ENCODE results near the gene CTPS2. TPM values are rescaled to one million over a fixed set of nuclear protein-coding genes. Genes with fewer than 3 reads are reported as not detected.
A peak's percentile ranks its signal among the peaks of the same experiment; 100 is the strongest.
"Not testable (repeated sequence)": the region's sequence is repeated elsewhere in the genome, so short reads cannot be mapped to it uniquely, and the experiment has no call there.

Gene CTPS2
- polyA plus RNA-seq, 2 donors = 3.7 to 8.0 TPM

GRCh38 chrX:16737024-16737423 is 24.6 kb upstream of the CTPS2 start:
- Histone ChIP-seq H3K36me3 (ENCODE audit: control insufficient read depth in 2 of 2, insufficient read depth in 2 of 2, low read length in 1 of 2) (peaks cover 7 to 11% of the 10 kb centered on the region in 2 donors), H3K27ac (ENCODE audit: low read depth in 2 of 2, low read length in 1 of 2) (no peak overlapping the region)
- WGBS, 2 donors = 87 to 96% methylated on average over 5 of the region's 5 CpGs

GRCh38 chrX:16733013-16733412 is 20.5 kb upstream of the CTPS2 start:
- Histone ChIP-seq H3K9me3 (ENCODE audit: control insufficient read depth in 2 of 2, insufficient read depth in 1 of 2, low read depth in 1 of 2, low read length in 1 of 2) (no peaks in the 10 kb centered on the region), H3K36me3 (ENCODE audit: control insufficient read depth in 2 of 2, insufficient read depth in 2 of 2, low read length in 1 of 2) (peaks cover 7 to 11% of the 10 kb centered on the region in 2 donors), H3K27ac (ENCODE audit: low read depth in 2 of 2, low read length in 1 of 2) (no peak overlapping the region), H3K27me3 (ENCODE audit: control insufficient read depth in 1 of 2, insufficient read depth in 2 of 2, low read length in 2 of 2) (no peaks in the 10 kb centered on the region), H3K4me1 (ENCODE audit: control insufficient read depth in 2 of 2, insufficient read depth in 2 of 2, low read length in 1 of 2) (no peaks in the 10 kb centered on the region), H3K4me3 (ENCODE audit: low read depth in 1 of 2, low read length in 2 of 2) (no peak overlapping the region)

More at GRCh38 chrX:16737024-16737423, 24.6 kb upstream of the CTPS2 start:
- Histone ChIP-seq H3K4me3 (ENCODE audit: low read depth in 1 of 2, low read length in 2 of 2) (no peak overlapping the region), H3K27me3 (ENCODE audit: control insufficient read depth in 1 of 2, insufficient read depth in 2 of 2, low read length in 2 of 2) (no peaks in the 10 kb centered on the region), H3K9me3 (ENCODE audit: control insufficient read depth in 2 of 2, insufficient read depth in 1 of 2, low read depth in 1 of 2, low read length in 1 of 2) (no peaks in the 10 kb centered on the region), H3K4me1 (ENCODE audit: control insufficient read depth in 2 of 2, insufficient read depth in 2 of 2, low read length in 1 of 2) (no peaks in the 10 kb centered on the region)

GRCh38 chrX:16730450-16730849 is 18.0 kb upstream of the CTPS2 start:
- WGBS, 2 donors = 96 to 100% methylated on average over 1 of the region's 1 CpG
- no peaks in the 10 kb centered on the region for H3K27me3 ChIP-seq (ENCODE audit: control insufficient read depth in 1 of 2, insufficient read depth in 2 of 2, low read length in 2 of 2)
- no peak overlapping the region for H3K27ac ChIP-seq (ENCODE audit: low read depth in 2 of 2, low read length in 1 of 2)
- H3K36me3 ChIP-seq (ENCODE audit: control insufficient read depth in 2 of 2, insufficient read depth in 2 of 2, low read length in 1 of 2) = no peaks in the 10 kb centered on the region
- H3K4me3 ChIP-seq (ENCODE audit: low read depth in 1 of 2, low read length in 2 of 2) = no peak overlapping the region
- H3K4me1 ChIP-seq (ENCODE audit: control insufficient read depth in 2 of 2, insufficient read depth in 2 of 2, low read length in 1 of 2) = no peaks in the 10 kb centered on the region
- H3K9me3 ChIP-seq (ENCODE audit: control insufficient read depth in 2 of 2, insufficient read depth in 1 of 2, low read depth in 1 of 2, low read length in 1 of 2) = no peaks in the 10 kb centered on the region

GRCh38 chrX:16727637-16728036 is 15.2 kb upstream of the CTPS2 start:
- Histone ChIP-seq H3K27me3 (ENCODE audit: control insufficient read depth in 1 of 2, insufficient read depth in 2 of 2, low read length in 2 of 2) (no peaks in the 10 kb centered on the region), H3K4me3 (ENCODE audit: low read depth in 1 of 2, low read length in 2 of 2) (no peak overlapping the region), H3K27ac (ENCODE audit: low read depth in 2 of 2, low read length in 1 of 2) (no peak overlapping the region), H3K36me3 (ENCODE audit: control insufficient read depth in 2 of 2, insufficient read depth in 2 of 2, low read length in 1 of 2) (no peaks in the 10 kb centered on the region), H3K4me1 (ENCODE audit: control insufficient read depth in 2 of 2, insufficient read depth in 2 of 2, low read length in 1 of 2) (no peaks in the 10 kb centered on the region), H3K9me3 (ENCODE audit: control insufficient read depth in 2 of 2, insufficient read depth in 1 of 2, low read depth in 1 of 2, low read length in 1 of 2) (no peaks in the 10 kb centered on the region)

GRCh38 chrX:16726347-16726988 is 14.0 kb upstream of the CTPS2 start:
- H3K27ac ChIP-seq (ENCODE audit: low read depth in 2 of 2, low read length in 1 of 2); H3K4me1 ChIP-seq (ENCODE audit: control insufficient read depth in 2 of 2, insufficient read depth in 2 of 2, low read length in 1 of 2); H3K36me3 ChIP-seq (ENCODE audit: control insufficient read depth in 2 of 2, insufficient read depth in 2 of 2, low read length in 1 of 2); H3K4me3 ChIP-seq (ENCODE audit: low read depth in 1 of 2, low read length in 2 of 2); H3K27me3 ChIP-seq (ENCODE audit: control insufficient read depth in 1 of 2, insufficient read depth in 2 of 2, low read length in 2 of 2); H3K9me3 ChIP-seq (ENCODE audit: control insufficient read depth in 2 of 2, insufficient read depth in 1 of 2, low read depth in 1 of 2, low read length in 1 of 2): not testable (repeated sequence)
- 78 to 83% methylated on average over 5 of the region's 5 CpGs for WGBS, 2 donors

GRCh38 chrX:16725072-16725471 is 12.6 kb upstream of the CTPS2 start:
- H3K27ac ChIP-seq (ENCODE audit: low read depth in 2 of 2, low read length in 1 of 2) = no peak overlapping the region
- H3K9me3 ChIP-seq (ENCODE audit: control insufficient read depth in 2 of 2, insufficient read depth in 1 of 2, low read depth in 1 of 2, low read length in 1 of 2) = no peaks in the 10 kb centered on the region
- WGBS, 2 donors = 92 to 95% methylated on average over 7 of the region's 7 CpGs
- no peaks in the 10 kb centered on the region for H3K27me3 ChIP-seq (ENCODE audit: control insufficient read depth in 1 of 2, insufficient read depth in 2 of 2, low read length in 2 of 2)
- H3K36me3 ChIP-seq (ENCODE audit: control insufficient read depth in 2 of 2, insufficient read depth in 2 of 2, low read length in 1 of 2) = no peaks in the 10 kb centered on the region
- no peak overlapping the region for H3K4me3 ChIP-seq (ENCODE audit: low read depth in 1 of 2, low read length in 2 of 2)
- no peaks in the 10 kb centered on the region for H3K4me1 ChIP-seq (ENCODE audit: control insufficient read depth in 2 of 2, insufficient read depth in 2 of 2, low read length in 1 of 2)

GRCh38 chrX:16722481-16722880 is 10.0 kb upstream of the CTPS2 start:
- Histone ChIP-seq H3K4me3 (ENCODE audit: low read depth in 1 of 2, low read length in 2 of 2) (no peak overlapping the region), H3K27ac (ENCODE audit: low read depth in 2 of 2, low read length in 1 of 2) (no peak overlapping the region), H3K27me3 (ENCODE audit: control insufficient read depth in 1 of 2, insufficient read depth in 2 of 2, low read length in 2 of 2) (no peaks in the 10 kb centered on the region), H3K9me3 (ENCODE audit: control insufficient read depth in 2 of 2, insufficient read depth in 1 of 2, low read depth in 1 of 2, low read length in 1 of 2) (no peaks in the 10 kb centered on the region), H3K36me3 (ENCODE audit: control insufficient read depth in 2 of 2, insufficient read depth in 2 of 2, low read length in 1 of 2) (no peaks in the 10 kb centered on the region), H3K4me1 (ENCODE audit: control insufficient read depth in 2 of 2, insufficient read depth in 2 of 2, low read length in 1 of 2) (no peaks in the 10 kb centered on the region)
- WGBS, 2 donors = 86 to 87% methylated on average over 4 of the region's 4 CpGs

- no peaks in the 10 kb centered on the region for H3K9me3 ChIP-seq (ENCODE audit: control insufficient read depth in 2 of 2, insufficient read depth in 1 of 2, low read depth in 1 of 2, low read length in 1 of 2)
- H3K36me3 ChIP-seq (ENCODE audit: control insufficient read depth in 2 of 2, insufficient read depth in 2 of 2, low read length in 1 of 2) = no peaks in the 10 kb centered on the region
- H3K4me1 ChIP-seq (ENCODE audit: control insufficient read depth in 2 of 2, insufficient read depth in 2 of 2, low read length in 1 of 2) = no peaks in the 10 kb centered on the region
- H3K27ac ChIP-seq (ENCODE audit: low read depth in 2 of 2, low read length in 1 of 2) = peak within 1 kb of the TSS; percentile 93 to 94
- peak within 1 kb of the TSS; percentile 66 to 80 for H3K4me3 ChIP-seq (ENCODE audit: low read depth in 1 of 2, low read length in 2 of 2)
- WGBS, 2 donors = 0 to 1% methylated on average over 54 of the region's 54 CpGs
- H3K27me3 ChIP-seq (ENCODE audit: control insufficient read depth in 1 of 2, insufficient read depth in 2 of 2, low read length in 2 of 2) = no peaks in the 10 kb centered on the region
Measured at GRCh38 chrX:16719334-16720084, 7.0 kb upstream of the CTPS2 start, which contains the start of gene SYAP1. SYAP1 (plus strand) TSS chrX:16719612; CDS start chrX:16719725, 113 bp downstream.

GRCh38 chrX:16718824-16719333 is 6.4 kb upstream of the CTPS2 start:
- Histone ChIP-seq H3K36me3 (ENCODE audit: control insufficient read depth in 2 of 2, insufficient read depth in 2 of 2, low read length in 1 of 2) (no peaks in the 10 kb centered on the region), H3K9me3 (ENCODE audit: control insufficient read depth in 2 of 2, insufficient read depth in 1 of 2, low read depth in 1 of 2, low read length in 1 of 2) (no peaks in the 10 kb centered on the region), H3K27me3 (ENCODE audit: control insufficient read depth in 1 of 2, insufficient read depth in 2 of 2, low read length in 2 of 2) (no peaks in the 10 kb centered on the region), H3K27ac (ENCODE audit: low read depth in 2 of 2, low read length in 1 of 2) (peak overlapping the region; percentile 91 to 94), H3K4me1 (ENCODE audit: control insufficient read depth in 2 of 2, insufficient read depth in 2 of 2, low read length in 1 of 2) (no peaks in the 10 kb centered on the region), H3K4me3 (ENCODE audit: low read depth in 1 of 2, low read length in 2 of 2) (peak overlapping the region; percentile 31 to 66)
- 13 to 15% methylated on average over 6 of the region's 6 CpGs for WGBS, 2 donors

GRCh38 chrX:16716451-16716850 is 4.0 kb upstream of the CTPS2 start:
- WGBS, 2 donors = 88 to 90% methylated on average over 6 of the region's 6 CpGs
- H3K4me1 ChIP-seq (ENCODE audit: control insufficient read depth in 2 of 2, insufficient read depth in 2 of 2, low read length in 1 of 2); H3K36me3 ChIP-seq (ENCODE audit: control insufficient read depth in 2 of 2, insufficient read depth in 2 of 2, low read length in 1 of 2); H3K27me3 ChIP-seq (ENCODE audit: control insufficient read depth in 1 of 2, insufficient read depth in 2 of 2, low read length in 2 of 2); H3K4me3 ChIP-seq (ENCODE audit: low read depth in 1 of 2, low read length in 2 of 2); H3K9me3 ChIP-seq (ENCODE audit: control insufficient read depth in 2 of 2, insufficient read depth in 1 of 2, low read depth in 1 of 2, low read length in 1 of 2); H3K27ac ChIP-seq (ENCODE audit: low read depth in 2 of 2, low read length in 1 of 2): not testable (repeated sequence)

Data from esophagus (tissue), 2 donors.